K562 (cell line): ENCODE data around the gene EMX1.

Experiments
- POLR2AphosphoS5 ChIP-seq: IDR thresholded peaks from 2 replicates; pipeline ENCODE4 v1.6.1; 2011; ENCODE audit warnings: mild to moderate bottlenecking, low read depth, low read length, moderate library complexity; ENCODE audit not compliant: control insufficient read depth, insufficient read depth
- SMARCB1 ChIP-seq: IDR thresholded peaks from 2 replicates; pipeline ENCODE4 v1.6.1; 2011; ENCODE audit warnings: improper control_type of control experiment, low read depth; ENCODE audit not compliant: insufficient read length
- YY1 ChIP-seq, 3 experiments: IDR thresholded peaks; 2 replicates each; pipeline ENCODE4 v1.6.1; 2011; ENCODE audit warnings: low read length in 2 of 3, mild to moderate bottlenecking in 2 of 3, moderate library complexity in 2 of 3, borderline replicate concordance in 1 of 3, control low read depth in 1 of 3, low read depth in 1 of 3; ENCODE audit not compliant: insufficient read depth in 3 of 3, insufficient replicate concordance in 2 of 3, control insufficient read depth in 1 of 3, insufficient read length in 1 of 3; ENCODE audit errors: extremely low read depth in 1 of 3
- TF ChIP-seq, protein P1 (sequence below): fragments of 450-650 bp; IDR thresholded peaks from 2 replicates; pipeline ENCODE4 v1.7.0; 2016; ENCODE audit warnings: borderline replicate concordance
- TF ChIP-seq, protein P2 (sequence below), 2 experiments: fragments of 450-650 bp in 1 of 2; sonication (generic) in 1 of 2; formaldehyde crosslinking; conservative IDR thresholded peaks; 2 replicates each; pipeline versions ENCODE4 v1.4.0 to v1.8.1; 2020 to 2022; ENCODE audit warnings: mild to moderate bottlenecking in 1 of 2, missing genetic modification reagents in 1 of 2
- TF ChIP-seq, protein P3 (sequence below): fragments of 450-650 bp; formaldehyde crosslinking; IDR thresholded peaks from 2 replicates; pipeline ENCODE4 v1.4.0; 2020; ENCODE audit warnings: mild to moderate bottlenecking, moderate library complexity
- TF ChIP-seq, protein P4 (sequence below): fragments of 450-650 bp; IDR thresholded peaks from 2 replicates; pipeline ENCODE4 v1.6.1; 2014; ENCODE audit warnings: low read depth, mild to moderate bottlenecking, moderate library complexity, borderline replicate concordance

DNA sequence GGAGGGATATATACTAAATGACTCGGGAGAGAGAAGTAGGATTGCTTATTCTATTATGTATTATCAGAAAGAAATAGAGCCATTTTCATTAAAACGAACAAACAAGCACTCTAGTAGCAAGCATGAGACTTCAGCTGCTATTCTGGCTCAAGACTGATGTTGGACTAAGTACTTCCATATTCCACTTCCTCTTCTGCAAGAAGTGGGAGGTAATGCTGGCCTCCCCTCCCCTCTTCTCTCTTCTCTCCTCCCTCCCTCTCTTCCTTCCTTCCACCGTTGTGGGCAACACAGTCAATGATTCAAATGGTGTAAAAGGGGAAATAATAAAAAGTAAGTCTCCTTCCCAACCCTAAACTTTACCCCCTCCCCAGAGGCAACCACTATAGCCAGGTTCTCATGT is 62.6 kb downstream of the EMX1 start:
- TF ChIP-seq SMARCB1 = no peak
- no peak for TF ChIP-seq YY1 (IDR thresholded peaks at IDR 0.05; ENCODE audit: borderline replicate concordance in 1 of 3, control insufficient read depth in 1 of 3, extremely low read depth in 1 of 3, insufficient read depth in 3 of 3, insufficient read length in 1 of 3, insufficient replicate concordance in 2 of 3, low read depth in 1 of 3, low read length in 2 of 3)
- TF ChIP-seq, protein P1, sequence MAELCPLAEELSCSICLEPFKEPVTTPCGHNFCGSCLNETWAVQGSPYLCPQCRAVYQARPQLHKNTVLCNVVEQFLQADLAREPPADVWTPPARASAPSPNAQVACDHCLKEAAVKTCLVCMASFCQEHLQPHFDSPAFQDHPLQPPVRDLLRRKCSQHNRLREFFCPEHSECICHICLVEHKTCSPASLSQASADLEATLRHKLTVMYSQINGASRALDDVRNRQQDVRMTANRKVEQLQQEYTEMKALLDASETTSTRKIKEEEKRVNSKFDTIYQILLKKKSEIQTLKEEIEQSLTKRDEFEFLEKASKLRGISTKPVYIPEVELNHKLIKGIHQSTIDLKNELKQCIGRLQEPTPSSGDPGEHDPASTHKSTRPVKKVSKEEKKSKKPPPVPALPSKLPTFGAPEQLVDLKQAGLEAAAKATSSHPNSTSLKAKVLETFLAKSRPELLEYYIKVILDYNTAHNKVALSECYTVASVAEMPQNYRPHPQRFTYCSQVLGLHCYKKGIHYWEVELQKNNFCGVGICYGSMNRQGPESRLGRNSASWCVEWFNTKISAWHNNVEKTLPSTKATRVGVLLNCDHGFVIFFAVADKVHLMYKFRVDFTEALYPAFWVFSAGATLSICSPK = no peak
- no peak for TF ChIP-seq POLR2AphosphoS5
- TF ChIP-seq, protein P2, sequence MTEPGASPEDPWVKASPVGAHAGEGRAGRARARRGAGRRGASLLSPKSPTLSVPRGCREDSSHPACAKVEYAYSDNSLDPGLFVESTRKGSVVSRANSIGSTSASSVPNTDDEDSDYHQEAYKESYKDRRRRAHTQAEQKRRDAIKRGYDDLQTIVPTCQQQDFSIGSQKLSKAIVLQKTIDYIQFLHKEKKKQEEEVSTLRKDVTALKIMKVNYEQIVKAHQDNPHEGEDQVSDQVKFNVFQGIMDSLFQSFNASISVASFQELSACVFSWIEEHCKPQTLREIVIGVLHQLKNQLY (CRISPR knock-in tag; conservative IDR thresholded peaks at IDR 0.05) = no peak
- TF ChIP-seq, protein P3, sequence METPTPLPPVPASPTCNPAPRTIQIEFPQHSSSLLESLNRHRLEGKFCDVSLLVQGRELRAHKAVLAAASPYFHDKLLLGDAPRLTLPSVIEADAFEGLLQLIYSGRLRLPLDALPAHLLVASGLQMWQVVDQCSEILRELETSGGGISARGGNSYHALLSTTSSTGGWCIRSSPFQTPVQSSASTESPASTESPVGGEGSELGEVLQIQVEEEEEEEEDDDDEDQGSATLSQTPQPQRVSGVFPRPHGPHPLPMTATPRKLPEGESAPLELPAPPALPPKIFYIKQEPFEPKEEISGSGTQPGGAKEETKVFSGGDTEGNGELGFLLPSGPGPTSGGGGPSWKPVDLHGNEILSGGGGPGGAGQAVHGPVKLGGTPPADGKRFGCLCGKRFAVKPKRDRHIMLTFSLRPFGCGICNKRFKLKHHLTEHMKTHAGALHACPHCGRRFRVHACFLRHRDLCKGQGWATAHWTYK = no peak
- TF ChIP-seq, protein P4, sequence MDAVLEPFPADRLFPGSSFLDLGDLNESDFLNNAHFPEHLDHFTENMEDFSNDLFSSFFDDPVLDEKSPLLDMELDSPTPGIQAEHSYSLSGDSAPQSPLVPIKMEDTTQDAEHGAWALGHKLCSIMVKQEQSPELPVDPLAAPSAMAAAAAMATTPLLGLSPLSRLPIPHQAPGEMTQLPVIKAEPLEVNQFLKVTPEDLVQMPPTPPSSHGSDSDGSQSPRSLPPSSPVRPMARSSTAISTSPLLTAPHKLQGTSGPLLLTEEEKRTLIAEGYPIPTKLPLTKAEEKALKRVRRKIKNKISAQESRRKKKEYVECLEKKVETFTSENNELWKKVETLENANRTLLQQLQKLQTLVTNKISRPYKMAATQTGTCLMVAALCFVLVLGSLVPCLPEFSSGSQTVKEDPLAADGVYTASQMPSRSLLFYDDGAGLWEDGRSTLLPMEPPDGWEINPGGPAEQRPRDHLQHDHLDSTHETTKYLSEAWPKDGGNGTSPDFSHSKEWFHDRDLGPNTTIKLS = no peak
